IMR-90 (cell line): ENCODE data around the gene FAM237A. TPM values are rescaled to one million over a fixed set of nuclear protein-coding genes. Genes with fewer than 3 reads are reported as not detected.

Experiments
- ATAC-seq: fragments of 200-7000 bp; cut with Tn5 transposase; 2 replicates; pipeline ENCODE4 v1.9.1; 2020; ENCODE audit warnings: low read depth, mild to moderate bottlenecking, moderate library complexity
- BruUV-seq: library from RNA; stranded (reverse); fragments of 400-500 nt; replicated peaks from 2 replicates; lab custom pipeline; 2021; lab: Mats Ljungman, UMichigan
- CTCF ChIA-PET: fragments of 300-600 bp; formaldehyde crosslinking; extraction: SDS; loops from one replicate; lab custom pipeline; 2021; ENCODE audit warnings: antibody characterized with exemption; lab: Yijun Ruan, JAX
- POLR2A ChIA-PET: fragments of 300-600 bp; sonication (Branson Sonifier 250); formaldehyde crosslinking; loops from one replicate; lab custom pipeline; 2022; ENCODE audit warnings: antibody characterized with exemption; ENCODE audit not compliant: unreplicated experiment; lab: Charles Lee
- DNase-seq: peaks from one replicate; pipeline ENCODE4 v3.0.0; 2013
- H2AFZ ChIP-seq: replicated peaks from 2 replicates; pipeline ENCODE3; 2013; ENCODE audit warnings: low read length, mild to moderate bottlenecking; ENCODE audit not compliant: poor library complexity
- H2AK5ac ChIP-seq: 2 replicates; pipeline ENCODE4 v1.6.1; 2013; ENCODE audit warnings: low read depth, low read length, inconsistent platforms
- H2AK9ac ChIP-seq: replicated peaks from 2 replicates; pipeline ENCODE3; 2013; ENCODE audit warnings: mild to moderate bottlenecking, low read depth, low read length, moderate library complexity; ENCODE audit not compliant: poor library complexity
- H2BK120ac ChIP-seq: 2 replicates; pipeline ENCODE4 v1.6.1; 2013; ENCODE audit warnings: low read depth, low read length, inconsistent platforms
- H2BK15ac ChIP-seq: 3 replicates; pipeline ENCODE4 v1.6.1; 2013; ENCODE audit warnings: low read depth, low read length, inconsistent platforms
- H2BK20ac ChIP-seq: 2 replicates; pipeline ENCODE4 v1.6.1; 2013; ENCODE audit warnings: low read depth, mild to moderate bottlenecking, inconsistent platforms, low read length, moderate library complexity
- H2BK5ac ChIP-seq: 2 replicates; pipeline ENCODE4 v1.6.1; 2013; ENCODE audit warnings: mild to moderate bottlenecking, low read depth, low read length, inconsistent platforms; ENCODE audit not compliant: poor library complexity, severe bottlenecking
- H3K14ac ChIP-seq: replicated peaks from 2 replicates; pipeline ENCODE4 v1.6.1; 2013; ENCODE audit warnings: low read depth, low read length, inconsistent platforms
- H3K18ac ChIP-seq: 2 replicates; pipeline ENCODE4 v1.6.1; 2013; ENCODE audit warnings: low read depth, low read length, control low read depth
- H3K23ac ChIP-seq: 2 replicates; pipeline ENCODE4 v1.6.1; 2013; ENCODE audit warnings: low read depth, low read length, inconsistent platforms
- H3K27ac ChIP-seq: 2 replicates; pipeline ENCODE4 v1.5.1; 2013; ENCODE audit warnings: mild to moderate bottlenecking, control low read depth, low read length; ENCODE audit not compliant: insufficient read depth
- H3K27me3 ChIP-seq: 2 replicates; pipeline ENCODE4 v1.6.1; 2013; ENCODE audit warnings: low read length; ENCODE audit not compliant: control insufficient read depth, insufficient read depth
- H3K36me3 ChIP-seq: 2 replicates; pipeline ENCODE4 v1.6.1; 2013; ENCODE audit warnings: low read length, mixed read lengths; ENCODE audit not compliant: control insufficient read depth, insufficient read depth
- H3K4ac ChIP-seq: 2 replicates; pipeline ENCODE4 v1.6.1; 2013; ENCODE audit warnings: low read depth, low read length, inconsistent platforms
- H3K4me1 ChIP-seq: 2 replicates; pipeline ENCODE4 v1.6.1; 2013; ENCODE audit warnings: low read length, mixed read lengths; ENCODE audit not compliant: control insufficient read depth, insufficient read depth
- H3K4me2 ChIP-seq: 2 replicates; pipeline ENCODE4 v1.6.1; 2013; ENCODE audit warnings: low read depth, mild to moderate bottlenecking, control low read depth, low read length, moderate library complexity
- H3K4me3 ChIP-seq: 2 replicates; pipeline ENCODE4 v1.5.1; 2013; ENCODE audit warnings: low read depth, mild to moderate bottlenecking, control low read depth, low read length, moderate library complexity; ENCODE audit not compliant: insufficient read depth
- H3K56ac ChIP-seq: 2 replicates; pipeline ENCODE4 v1.6.1; 2013; ENCODE audit warnings: low read length, inconsistent platforms; ENCODE audit not compliant: insufficient read depth; ENCODE audit errors: extremely low read depth
- H3K79me1 ChIP-seq, 2 experiments: 2 replicates each; pipeline ENCODE4 v1.6.1; 2013; ENCODE audit warnings: low read length in 2 of 2, inconsistent platforms in 1 of 2, low read depth in 1 of 2
- H3K9ac ChIP-seq: 2 replicates; pipeline ENCODE4 v1.6.1; 2013; ENCODE audit warnings: low read depth, low read length, control low read depth
- H3K9me1 ChIP-seq: 2 replicates; pipeline ENCODE4 v1.6.1; 2013; ENCODE audit warnings: low read length, inconsistent platforms; ENCODE audit not compliant: insufficient read depth
- H3K9me3 ChIP-seq: 2 replicates; pipeline ENCODE4 v1.6.1; 2013; ENCODE audit warnings: low read length; ENCODE audit not compliant: control insufficient read depth, insufficient read depth
- H4K20me1 ChIP-seq: 2 replicates; pipeline ENCODE4 v1.6.1; 2013; ENCODE audit warnings: low read length, inconsistent platforms; ENCODE audit not compliant: insufficient read depth
- H4K5ac ChIP-seq: 2 replicates; pipeline ENCODE4 v1.6.1; 2013; ENCODE audit warnings: mild to moderate bottlenecking, low read depth, low read length, control low read depth
- H4K8ac ChIP-seq, 2 experiments: 2 replicates each; pipeline ENCODE4 v1.6.1; 2013; ENCODE audit warnings: low read depth in 2 of 2, low read length in 2 of 2, control low read depth in 1 of 2, inconsistent platforms in 1 of 2
- H4K91ac ChIP-seq: 2 replicates; pipeline ENCODE4 v1.6.1; 2013; ENCODE audit warnings: low read depth, low read length, inconsistent platforms; ENCODE audit not compliant: insufficient read depth
- BHLHE40 ChIP-seq: fragments of 150-350 bp; IDR thresholded peaks from 2 replicates; pipeline ENCODE4 v1.6.1; 2016; ENCODE audit warnings: mild to moderate bottlenecking, low read depth, low read length
- CEBPB ChIP-seq: IDR thresholded peaks from 2 replicates; pipeline ENCODE4 v1.6.1; 2012; ENCODE audit warnings: low read depth, low read length, improper control_type of control experiment
- CHD1 ChIP-seq: IDR thresholded peaks from 2 replicates; pipeline ENCODE4 v1.6.1; 2012; ENCODE audit warnings: low read depth, low read length, improper control_type of control experiment
- FOS ChIP-seq: fragments of 150-350 bp; IDR thresholded peaks from 2 replicates; pipeline ENCODE4 v1.6.1; 2016; ENCODE audit warnings: low read depth, low read length
- MAFK ChIP-seq: IDR thresholded peaks from 2 replicates; pipeline ENCODE4 v1.6.1; 2012; ENCODE audit warnings: low read depth, low read length, improper control_type of control experiment
- MAZ ChIP-seq: IDR thresholded peaks from 2 replicates; pipeline ENCODE4 v1.6.1; 2012; ENCODE audit warnings: low read depth, mild to moderate bottlenecking, low read length, improper control_type of control experiment, moderate library complexity, borderline replicate concordance
- MXI1 ChIP-seq: IDR thresholded peaks from 2 replicates; pipeline ENCODE4 v1.6.1; 2012; ENCODE audit warnings: low read depth, mild to moderate bottlenecking, low read length, moderate library complexity, borderline replicate concordance
- NFE2L2 ChIP-seq: fragments of 150-350 bp; IDR thresholded peaks from 2 replicates; pipeline ENCODE4 v1.6.1; 2016; ENCODE audit warnings: low read depth, mild to moderate bottlenecking, low read length
- POLR2A ChIP-seq: IDR thresholded peaks from 2 replicates; pipeline ENCODE4 v1.6.1; 2012; ENCODE audit warnings: mild to moderate bottlenecking, low read depth, low read length
- RCOR1 ChIP-seq: IDR thresholded peaks from 2 replicates; pipeline ENCODE4 v1.6.1; 2012; ENCODE audit warnings: mild to moderate bottlenecking, low read length, improper control_type of control experiment; ENCODE audit not compliant: insufficient replicate concordance
- RFX5 ChIP-seq: IDR thresholded peaks from 2 replicates; pipeline ENCODE4 v1.8.0; 2012; ENCODE audit warnings: low read depth, mild to moderate bottlenecking, low read length, moderate library complexity
- WGBS, 2 experiments: methylation state at CpG; one replicate each; pipeline versions ENCODE4 v1.1.5 to v1.1.7; 2013; ENCODE audit warnings: missing lambda C conversion rate in 2 of 2; ENCODE audit not compliant: insufficient read length in 1 of 2; ENCODE audit errors: extremely low coverage in 2 of 2; 5-methylcytosine and 5-hydroxymethylcytosine counted together
- dilution Hi-C: fragments of 300-500 bp; cut with HindIII; formaldehyde crosslinking; loops from one replicate; pipeline ENCODE4 v1.14.3; 2018; ENCODE audit warnings: low sequenced_read_pairs; ENCODE audit not compliant: unreplicated experiment
- in situ Hi-C: fragments of 300-500 bp; cut with MboI; formaldehyde crosslinking; loops from 3 replicates; pipeline ENCODE4 v1.14.3; 2019; ENCODE audit warnings: low sequenced_read_pairs, inconsistent platforms, mixed read lengths
- intact Hi-C: fragments of 100-400 bp; cut with micrococcal nuclease; formaldehyde crosslinking; loops from 2 replicates; pipeline ENCODE4 v1.10.0; 2022
- polyA plus RNA-seq, 3 experiments: library from polyadenylated mRNA; depleted of rRNA; stranded (reverse); fragments of >200 nt; gene quantifications; 2 replicates each; pipeline ENCODE4 v1.2.3, GENCODE V29; 2012; ENCODE audit warnings: low replicate concordance in 1 of 3
- total RNA-seq: library from RNA; depleted of rRNA; stranded (reverse); fragments of >200 nt; gene quantifications from 2 replicates; pipeline ENCODE4 v1.2.3, GENCODE V29; 2012
- TF ChIP-seq, protein P1 (sequence below): fragments of 150-350 bp; IDR thresholded peaks from 2 replicates; pipeline ENCODE4 v1.6.1; 2017; ENCODE audit warnings: mild to moderate bottlenecking, antibody characterized with exemption, low read length, low read depth
- TF ChIP-seq, protein P2 (sequence below): fragments of 150-350 bp; IDR thresholded peaks from 2 replicates; pipeline ENCODE4 v1.6.1; 2016; ENCODE audit warnings: low read depth, mild to moderate bottlenecking, low read length, moderate library complexity, borderline replicate concordance
- TF ChIP-seq, protein P3 (sequence below): conservative IDR thresholded peaks from 2 replicates; pipeline ENCODE4 v1.5.1; 2012; ENCODE audit warnings: mild to moderate bottlenecking, low read depth, low read length, improper control_type of control experiment

The FAM237A gene
- total and polyA plus RNA-seq, 2 of the 4 experiments (the other 2 are of a cell fraction) = not detected

DNA sequence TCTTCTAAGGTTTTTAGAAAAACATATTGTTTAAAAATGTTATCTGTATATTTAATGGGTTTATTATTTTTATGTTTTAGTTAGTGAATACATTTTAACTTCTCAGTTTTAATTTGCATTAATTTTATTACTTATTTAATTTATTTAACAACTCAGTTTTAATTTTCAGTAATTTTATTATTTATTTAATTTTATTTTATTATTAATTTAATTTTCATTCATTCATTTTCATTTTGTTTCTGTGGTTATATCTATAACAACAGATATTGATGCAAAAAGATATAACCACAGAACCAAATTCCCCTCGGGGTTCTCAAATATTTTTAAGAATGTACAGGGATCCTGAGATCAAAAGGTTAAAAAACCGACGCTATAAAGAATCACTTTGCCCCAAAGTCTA lies 23.0 kb downstream of the FAM237A start:
- H3K23ac ChIP-seq = no peak overlapping the region
- no peaks in the 10 kb centered on the region for H3K27me3 ChIP-seq
- no peaks in the 10 kb centered on the region for H3K9me3 ChIP-seq
- BruUV-seq = no TSS peak
- intact Hi-C loops (no loop called here), dilution Hi-C loops (no loop called here), in situ Hi-C loops (no loop called here)
- H4K91ac ChIP-seq = no peak overlapping the region
- H2BK5ac ChIP-seq = no peak overlapping the region
- H4K5ac ChIP-seq = no peak overlapping the region
- DNase-seq (no peak), ATAC-seq (no peak)
- no CpG with 5 or more reads among the region's 3 CpGs for WGBS, 2 experiments
- H3K9ac ChIP-seq = no peak overlapping the region
- no peak overlapping the region for H3K14ac ChIP-seq
- H3K4me3 ChIP-seq = no peak overlapping the region
- H4K20me1 ChIP-seq = no peaks in the 10 kb centered on the region
- no peak overlapping the region for H3K18ac ChIP-seq
- no peaks in the 10 kb centered on the region for H3K79me1 ChIP-seq
- no peak overlapping the region for H3K27ac ChIP-seq
- no peak overlapping the region for H4K8ac ChIP-seq
- no peaks in the 10 kb centered on the region for H3K4me1 ChIP-seq
- no peak overlapping the region for H3K4me2 ChIP-seq
- H2AK5ac ChIP-seq = no peak overlapping the region
- no peak overlapping the region for H2BK20ac ChIP-seq
- no peak overlapping the region for H2AFZ ChIP-seq
- no peaks in the 10 kb centered on the region for H3K9me1 ChIP-seq
- no peak overlapping the region for H3K56ac ChIP-seq
- H2AK9ac ChIP-seq = no peak overlapping the region
- H2BK15ac ChIP-seq = no peak overlapping the region
- ChIA-PET CTCF (interaction anchor here (0.6 kb wide), 1 partner anchor 193 kb away, joined by 3 read pairs; no protein-coding TSS in a partner anchor), POLR2A (no interaction called here)
- H2BK120ac ChIP-seq = no peak overlapping the region
- no peaks in the 10 kb centered on the region for H3K36me3 ChIP-seq
- no peak for TF ChIP-seq CHD1
- no peak for TF ChIP-seq MXI1
- no peak for TF ChIP-seq CEBPB
- TF ChIP-seq, protein P1, sequence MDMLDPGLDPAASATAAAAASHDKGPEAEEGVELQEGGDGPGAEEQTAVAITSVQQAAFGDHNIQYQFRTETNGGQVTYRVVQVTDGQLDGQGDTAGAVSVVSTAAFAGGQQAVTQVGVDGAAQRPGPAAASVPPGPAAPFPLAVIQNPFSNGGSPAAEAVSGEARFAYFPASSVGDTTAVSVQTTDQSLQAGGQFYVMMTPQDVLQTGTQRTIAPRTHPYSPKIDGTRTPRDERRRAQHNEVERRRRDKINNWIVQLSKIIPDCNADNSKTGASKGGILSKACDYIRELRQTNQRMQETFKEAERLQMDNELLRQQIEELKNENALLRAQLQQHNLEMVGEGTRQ = no peak
- no peak for TF ChIP-seq MAZ
- TF ChIP-seq, protein P2, sequence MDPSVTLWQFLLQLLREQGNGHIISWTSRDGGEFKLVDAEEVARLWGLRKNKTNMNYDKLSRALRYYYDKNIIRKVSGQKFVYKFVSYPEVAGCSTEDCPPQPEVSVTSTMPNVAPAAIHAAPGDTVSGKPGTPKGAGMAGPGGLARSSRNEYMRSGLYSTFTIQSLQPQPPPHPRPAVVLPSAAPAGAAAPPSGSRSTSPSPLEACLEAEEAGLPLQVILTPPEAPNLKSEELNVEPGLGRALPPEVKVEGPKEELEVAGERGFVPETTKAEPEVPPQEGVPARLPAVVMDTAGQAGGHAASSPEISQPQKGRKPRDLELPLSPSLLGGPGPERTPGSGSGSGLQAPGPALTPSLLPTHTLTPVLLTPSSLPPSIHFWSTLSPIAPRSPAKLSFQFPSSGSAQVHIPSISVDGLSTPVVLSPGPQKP = no peak
- TF ChIP-seq POLR2A = no peak
- no peak for TF ChIP-seq RCOR1
- no peak for TF ChIP-seq NFE2L2
- TF ChIP-seq BHLHE40 = no peak
- TF ChIP-seq FOS = no peak
- TF ChIP-seq MAFK = no peak
- TF ChIP-seq RFX5 = no peak
- TF ChIP-seq, protein P3, sequence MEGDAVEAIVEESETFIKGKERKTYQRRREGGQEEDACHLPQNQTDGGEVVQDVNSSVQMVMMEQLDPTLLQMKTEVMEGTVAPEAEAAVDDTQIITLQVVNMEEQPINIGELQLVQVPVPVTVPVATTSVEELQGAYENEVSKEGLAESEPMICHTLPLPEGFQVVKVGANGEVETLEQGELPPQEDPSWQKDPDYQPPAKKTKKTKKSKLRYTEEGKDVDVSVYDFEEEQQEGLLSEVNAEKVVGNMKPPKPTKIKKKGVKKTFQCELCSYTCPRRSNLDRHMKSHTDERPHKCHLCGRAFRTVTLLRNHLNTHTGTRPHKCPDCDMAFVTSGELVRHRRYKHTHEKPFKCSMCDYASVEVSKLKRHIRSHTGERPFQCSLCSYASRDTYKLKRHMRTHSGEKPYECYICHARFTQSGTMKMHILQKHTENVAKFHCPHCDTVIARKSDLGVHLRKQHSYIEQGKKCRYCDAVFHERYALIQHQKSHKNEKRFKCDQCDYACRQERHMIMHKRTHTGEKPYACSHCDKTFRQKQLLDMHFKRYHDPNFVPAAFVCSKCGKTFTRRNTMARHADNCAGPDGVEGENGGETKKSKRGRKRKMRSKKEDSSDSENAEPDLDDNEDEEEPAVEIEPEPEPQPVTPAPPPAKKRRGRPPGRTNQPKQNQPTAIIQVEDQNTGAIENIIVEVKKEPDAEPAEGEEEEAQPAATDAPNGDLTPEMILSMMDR = no peak
- no peak overlapping the region for H3K4ac ChIP-seq
